Fibroblast of villous mesenchyme (primary cell): ENCODE results near the gene CCDC60. TPM values are rescaled to one million over a fixed set of nuclear protein-coding genes. Genes with fewer than 3 reads are reported as not detected.

ENCODE experiments used
- DNase-seq: peaks from one replicate; pipeline ENCODE4 v3.0.0-alpha.2; 2010; ENCODE audit warnings: low read depth
- H3K4me3 ChIP-seq: 2 replicates; pipeline ENCODE4 v1.5.1; 2011; ENCODE audit warnings: low read depth, mild to moderate bottlenecking, low read length
- total RNA-seq: library from RNA; depleted of rRNA; stranded (reverse); fragments of >200 nt; gene quantifications from 2 replicates; pipeline ENCODE4 v1.2.3, GENCODE V29; 2012
- TF ChIP-seq, protein P1 (sequence below): IDR thresholded peaks from 2 replicates; pipeline ENCODE4 v1.5.1; 2012; ENCODE audit warnings: low read depth, mild to moderate bottlenecking, low read length; ENCODE audit not compliant: insufficient read depth

Gene CCDC60
- total RNA-seq, 1 donor = not detected

GRCh38 chr12:119369907-119370546, 35.5 kb downstream of the CCDC60 start:
- no peak overlapping the region for H3K4me3 ChIP-seq
- TF ChIP-seq, protein P1, sequence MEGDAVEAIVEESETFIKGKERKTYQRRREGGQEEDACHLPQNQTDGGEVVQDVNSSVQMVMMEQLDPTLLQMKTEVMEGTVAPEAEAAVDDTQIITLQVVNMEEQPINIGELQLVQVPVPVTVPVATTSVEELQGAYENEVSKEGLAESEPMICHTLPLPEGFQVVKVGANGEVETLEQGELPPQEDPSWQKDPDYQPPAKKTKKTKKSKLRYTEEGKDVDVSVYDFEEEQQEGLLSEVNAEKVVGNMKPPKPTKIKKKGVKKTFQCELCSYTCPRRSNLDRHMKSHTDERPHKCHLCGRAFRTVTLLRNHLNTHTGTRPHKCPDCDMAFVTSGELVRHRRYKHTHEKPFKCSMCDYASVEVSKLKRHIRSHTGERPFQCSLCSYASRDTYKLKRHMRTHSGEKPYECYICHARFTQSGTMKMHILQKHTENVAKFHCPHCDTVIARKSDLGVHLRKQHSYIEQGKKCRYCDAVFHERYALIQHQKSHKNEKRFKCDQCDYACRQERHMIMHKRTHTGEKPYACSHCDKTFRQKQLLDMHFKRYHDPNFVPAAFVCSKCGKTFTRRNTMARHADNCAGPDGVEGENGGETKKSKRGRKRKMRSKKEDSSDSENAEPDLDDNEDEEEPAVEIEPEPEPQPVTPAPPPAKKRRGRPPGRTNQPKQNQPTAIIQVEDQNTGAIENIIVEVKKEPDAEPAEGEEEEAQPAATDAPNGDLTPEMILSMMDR = no peak
- DNase-seq = no peak

GRCh38 chr12:119372540-119372939, 38.0 kb downstream of the CCDC60 start:
- TF ChIP-seq, protein P1 = no peak
- DNase-seq = no peak

GRCh38 chr12:119373001-119373400, 38.5 kb downstream of the CCDC60 start:
- TF ChIP-seq, protein P1 = no peak
- DNase-seq = no peak
- no peak overlapping the region for H3K4me3 ChIP-seq

More at GRCh38 chr12:119372540-119372939, 38.0 kb downstream of the CCDC60 start:
- no peak overlapping the region for H3K4me3 ChIP-seq

- no peak overlapping the region for H3K4me3 ChIP-seq
- TF ChIP-seq, protein P1 = no peak
- DNase-seq = no peak
These were observed 39.1 kb downstream of the CCDC60 start for GRCh38 chr12:119373666-119374065.

GRCh38 chr12:119374635-119375034, 40.1 kb downstream of the CCDC60 start:
- no peak for DNase-seq
- H3K4me3 ChIP-seq = no peak overlapping the region
- TF ChIP-seq, protein P1 = no peak

GRCh38 chr12:119375075-119375882, 40.8 kb downstream of the CCDC60 start:
- H3K4me3 ChIP-seq = no peak overlapping the region
- TF ChIP-seq, protein P1 = no peak
- no peak for DNase-seq
